B cell (primary cell): Measurements from ENCODE around the gene MYO1B. TPM values are rescaled to one million over a fixed set of nuclear protein-coding genes. Genes with fewer than 3 reads are reported as not detected.

Source experiments
- ATAC-seq: fragments of 200-7000 bp; cut with Tn5 transposase; one replicate; pipeline ENCODE4 v1.10.0; 2021; ENCODE audit warnings: low read depth, mild to moderate bottlenecking, moderate number of reproducible peaks, moderate library complexity
- CTCF ChIA-PET: fragments of 350-600 bp; sonication (Branson Sonifier 250); formaldehyde crosslinking; loops from one replicate; lab custom pipeline; 2021; ENCODE audit warnings: antibody characterized with exemption, inconsistent platforms; lab: Charles Lee
- POLR2A ChIA-PET: fragments of 350-600 bp; sonication (Branson Sonifier 250); formaldehyde crosslinking; loops from one replicate; lab custom pipeline; 2021; ENCODE audit warnings: antibody characterized with exemption; lab: Charles Lee
- DNase-seq: peaks from one replicate; pipeline ENCODE4 v3.0.0; 2013
- H2AFZ ChIP-seq: 2 replicates; pipeline ENCODE4 v1.6.1; 2012; ENCODE audit warnings: mild to moderate bottlenecking, low read depth, low read length; ENCODE audit not compliant: insufficient read depth, poor library complexity, severe bottlenecking
- H3K27ac ChIP-seq, 2 donors: 1 replicate in 1 of 2; 2 replicates in 1 of 2; pipeline ENCODE4 v1.5.1; 2012 to 2013; ENCODE audit warnings: low read length in 2 of 2, mild to moderate bottlenecking in 2 of 2, moderate library complexity in 1 of 2
- H3K27me3 ChIP-seq, 4 experiments: fragments of 200-600 bp in 1 of 4; sonication (generic) in 1 of 4; replicated peaks in 1 of 4; 1 replicate in 2 of 4; 2 replicates in 2 of 4; pipeline versions ENCODE4 v1.6.1 to v1.7.0; 2013 to 2016; ENCODE audit warnings: low read length in 3 of 4, mild to moderate bottlenecking in 2 of 4, mixed read lengths in 1 of 4, moderate library complexity in 1 of 4; ENCODE audit not compliant: insufficient read depth in 4 of 4, control insufficient read depth in 3 of 4; ENCODE audit errors: control extremely low read depth in 1 of 4
- H3K36me3 ChIP-seq, 2 experiments: replicated peaks in 1 of 2; 1 replicate in 1 of 2; 2 replicates in 1 of 2; pipeline versions ENCODE4 v1.6.1 to v1.7.1; 2013; ENCODE audit warnings: low read length in 1 of 2; ENCODE audit not compliant: insufficient read depth in 2 of 2, control insufficient read depth in 1 of 2; ENCODE audit errors: control extremely low read depth in 1 of 2, extremely low read depth in 1 of 2
- H3K4me1 ChIP-seq, 2 donors: fragments of 200-600 bp in 1 of 2; sonication (generic) in 1 of 2; 1 replicate in 1 of 2; 2 replicates in 1 of 2; pipeline versions ENCODE4 v1.5.1 to v1.6.1; 2013 to 2017; ENCODE audit warnings: low read length in 2 of 2; ENCODE audit not compliant: control insufficient read depth in 2 of 2, insufficient read depth in 2 of 2
- H3K4me2 ChIP-seq: replicated peaks from 2 replicates; pipeline ENCODE3; 2012; ENCODE audit warnings: mild to moderate bottlenecking, low read depth, low read length; ENCODE audit not compliant: poor library complexity, severe bottlenecking
- H3K4me3 ChIP-seq, 5 experiments: fragments of 200-600 bp in 1 of 5; sonication (generic) in 1 of 5; 1 replicate in 3 of 5; 2 replicates in 2 of 5; pipeline versions ENCODE4 v1.5.1 to v1.7.0; 2011 to 2016; ENCODE audit warnings: low read length in 4 of 5, mild to moderate bottlenecking in 4 of 5, low read depth in 2 of 5, control low read depth in 1 of 5, moderate library complexity in 1 of 5; ENCODE audit not compliant: insufficient read depth in 1 of 5; ENCODE audit errors: control extremely low read depth in 1 of 5, extremely low read depth in 1 of 5
- H3K79me2 ChIP-seq: fragments of 200-600 bp; sonication (generic); one replicate; pipeline ENCODE4 v1.6.0; 2016; ENCODE audit warnings: low read length; ENCODE audit not compliant: control insufficient read depth, insufficient read depth
- H3K9ac ChIP-seq: fragments of 200-600 bp; sonication (generic); 2 replicates; pipeline ENCODE4 v1.6.1; 2017; ENCODE audit warnings: mild to moderate bottlenecking, low read length, moderate library complexity
- H3K9me3 ChIP-seq, 3 donors: one replicate each; pipeline versions ENCODE4 v1.6.1 to v1.7.1; 2013; ENCODE audit warnings: low read length in 2 of 3; ENCODE audit not compliant: control insufficient read depth in 2 of 3, insufficient read depth in 1 of 3; ENCODE audit errors: control extremely low read depth in 1 of 3
- H4K20me1 ChIP-seq: 2 replicates; pipeline ENCODE4 v1.6.0; 2012; ENCODE audit warnings: mild to moderate bottlenecking, low read length; ENCODE audit not compliant: insufficient read depth, control insufficient read depth, poor library complexity, severe bottlenecking
- H3K27ac Mint-ChIP-seq: one replicate; pipeline ENCODE4 v1.8.0; 2021; ENCODE audit warnings: mixed read lengths
- H3K27me3 Mint-ChIP-seq: one replicate; pipeline ENCODE4 v1.8.0; 2021; ENCODE audit warnings: mixed read lengths
- H3K4me1 Mint-ChIP-seq: one replicate; pipeline ENCODE4 v1.8.0; 2021; ENCODE audit warnings: mixed read lengths
- H3K4me3 Mint-ChIP-seq: one replicate; pipeline ENCODE4 v1.8.0; 2021; ENCODE audit warnings: mixed read lengths
- H3K9me3 Mint-ChIP-seq: one replicate; pipeline ENCODE4 v1.8.0; 2022; ENCODE audit warnings: mixed read lengths; ENCODE audit not compliant: insufficient read depth
- EZH2 ChIP-seq: IDR thresholded peaks from 2 replicates; pipeline ENCODE4 v1.6.1; 2012; ENCODE audit warnings: borderline replicate concordance, low read depth, mild to moderate bottlenecking, moderate library complexity, low read length; ENCODE audit not compliant: insufficient read depth, poor library complexity, severe bottlenecking
- WGBS: methylation state at CpG from one replicate; pipeline ENCODE4 v1.1.5; 2013; ENCODE audit warnings: missing lambda C conversion rate; ENCODE audit not compliant: insufficient coverage; 5-methylcytosine and 5-hydroxymethylcytosine counted together
- intact Hi-C: fragments of 100-400 bp; cut with micrococcal nuclease; formaldehyde crosslinking; loops from one replicate; pipeline ENCODE4 v1.10.0; 2022
- polyA plus RNA-seq: library from polyadenylated mRNA; depleted of rRNA; stranded (reverse); fragments of >200 nt; gene quantifications from 2 replicates; pipeline ENCODE4 v1.2.3, GENCODE V29; 2012
- total RNA-seq, 2 donors: library from RNA; stranded (reverse); fragments of 120-200 nt in 1 of 2; gene quantifications; 1 replicate in 1 of 2; 2 replicates in 1 of 2; pipeline versions ENCODE4 v1.2.3 to v1.2.4, GENCODE V29; 2013 to 2022
- TF ChIP-seq, protein P1 (sequence below): fragments of 200-600 bp; IDR thresholded peaks from one replicate; pipeline ENCODE4 v1.8.0; 2022; ENCODE audit warnings: antibody characterized with exemption, mild to moderate bottlenecking

The MYO1B gene
- total and polyA plus RNA-seq, 2 donors (not counting 1 experiment from before 2014, with no cell fraction given), result 0.67 to 4.4 TPM

DNA sequence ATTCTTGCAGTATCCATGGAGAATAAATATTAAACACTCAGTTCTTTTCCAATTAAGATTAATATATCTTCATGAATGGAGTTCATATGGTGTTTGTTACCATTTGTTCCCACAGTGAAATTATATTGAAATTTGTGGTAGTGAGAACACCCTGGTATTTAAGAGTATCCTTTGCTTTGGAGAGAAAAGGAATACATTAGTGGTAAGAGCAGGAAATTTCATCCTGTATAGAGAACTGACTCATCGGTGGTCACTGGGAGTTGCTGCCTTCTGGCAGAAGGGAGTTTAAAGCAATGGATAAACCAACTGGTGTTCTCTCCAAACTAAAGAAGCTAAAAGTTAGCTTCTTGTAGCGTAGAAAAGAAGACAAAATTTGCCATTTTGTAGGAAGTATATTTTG is 107.3 kb downstream of the MYO1B start:
- Histone ChIP-seq H3K27ac (no peak overlapping the region), H4K20me1 (no peaks in the 10 kb centered on the region), H3K4me2 (no peak overlapping the region), H3K4me3 (no peak overlapping the region), H3K27me3 (no peaks in the 10 kb centered on the region), H3K36me3 (no peaks in the 10 kb centered on the region), H3K4me1 (no peaks in the 10 kb centered on the region), H3K9ac (no peak overlapping the region), H3K9me3 (peaks cover 0 to 3% (median 0%) of the 10 kb centered on the region in 3 donors), H2AFZ (no peak overlapping the region), H3K79me2 (no peaks in the 10 kb centered on the region)
- Mint-ChIP-seq H3K4me3 (no peak overlapping the region), H3K27ac (no peak overlapping the region), H3K4me1 (no peaks in the 10 kb centered on the region), H3K27me3 (no peaks in the 10 kb centered on the region), H3K9me3 (no peaks in the 10 kb centered on the region)
- 100% methylated on average over 1 of the region's 2 CpGs for WGBS
- intact Hi-C loops, result no loop called here
- POLR2A ChIA-PET, result no interaction called here
- CTCF ChIA-PET, result no interaction called here
- DNase-seq, result no peak
- TF ChIP-seq, protein P1, sequence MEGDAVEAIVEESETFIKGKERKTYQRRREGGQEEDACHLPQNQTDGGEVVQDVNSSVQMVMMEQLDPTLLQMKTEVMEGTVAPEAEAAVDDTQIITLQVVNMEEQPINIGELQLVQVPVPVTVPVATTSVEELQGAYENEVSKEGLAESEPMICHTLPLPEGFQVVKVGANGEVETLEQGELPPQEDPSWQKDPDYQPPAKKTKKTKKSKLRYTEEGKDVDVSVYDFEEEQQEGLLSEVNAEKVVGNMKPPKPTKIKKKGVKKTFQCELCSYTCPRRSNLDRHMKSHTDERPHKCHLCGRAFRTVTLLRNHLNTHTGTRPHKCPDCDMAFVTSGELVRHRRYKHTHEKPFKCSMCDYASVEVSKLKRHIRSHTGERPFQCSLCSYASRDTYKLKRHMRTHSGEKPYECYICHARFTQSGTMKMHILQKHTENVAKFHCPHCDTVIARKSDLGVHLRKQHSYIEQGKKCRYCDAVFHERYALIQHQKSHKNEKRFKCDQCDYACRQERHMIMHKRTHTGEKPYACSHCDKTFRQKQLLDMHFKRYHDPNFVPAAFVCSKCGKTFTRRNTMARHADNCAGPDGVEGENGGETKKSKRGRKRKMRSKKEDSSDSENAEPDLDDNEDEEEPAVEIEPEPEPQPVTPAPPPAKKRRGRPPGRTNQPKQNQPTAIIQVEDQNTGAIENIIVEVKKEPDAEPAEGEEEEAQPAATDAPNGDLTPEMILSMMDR, result no peak
- no peak for TF ChIP-seq EZH2
- ATAC-seq, result no peak

DNA sequence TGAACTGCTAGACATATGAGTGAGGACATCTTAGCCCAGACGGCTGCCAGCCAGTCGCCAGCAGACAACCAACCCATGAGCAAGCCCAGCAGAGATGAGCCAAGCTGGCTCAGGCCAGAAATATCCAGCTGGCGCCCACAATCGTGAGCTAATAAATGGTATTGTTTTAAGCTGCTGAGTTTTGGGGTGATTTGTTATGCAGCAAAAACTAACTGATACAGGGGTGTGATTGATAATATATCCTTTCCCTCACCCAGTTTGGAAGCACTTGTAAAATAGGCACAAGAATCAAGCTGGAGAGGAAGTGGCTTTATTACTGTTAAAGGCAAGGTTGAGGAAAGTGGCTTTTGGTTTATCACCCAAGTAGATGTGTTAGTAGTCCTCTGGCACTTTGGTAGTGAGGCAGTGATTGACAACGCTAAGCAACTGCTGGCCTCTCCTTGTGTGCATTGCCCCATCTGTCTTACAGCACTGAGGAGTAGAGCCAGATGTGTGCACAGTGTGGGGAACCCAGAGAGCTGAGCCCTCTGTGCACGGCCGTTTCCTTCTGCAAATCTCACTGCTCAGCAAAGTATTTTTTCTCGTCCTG is 110.1 kb downstream of the MYO1B start:
- no peaks in the 10 kb centered on the region for H3K4me1 Mint-ChIP-seq
- Histone ChIP-seq H3K36me3 (no peaks in the 10 kb centered on the region), H3K4me3 (no peak overlapping the region), H3K27ac (no peak overlapping the region), H3K27me3 (no peaks in the 10 kb centered on the region), H2AFZ (no peak overlapping the region), H3K9me3 (peaks cover 0 to 3% (median 0%) of the 10 kb centered on the region in 3 donors), H3K4me2 (no peak overlapping the region), H4K20me1 (no peaks in the 10 kb centered on the region), H3K9ac (no peak overlapping the region), H3K4me1 (no peaks in the 10 kb centered on the region), H3K79me2 (no peaks in the 10 kb centered on the region)
- H3K27ac Mint-ChIP-seq, result no peak overlapping the region
- TF ChIP-seq, protein P1, result no peak
- TF ChIP-seq EZH2, result no peak
- H3K27me3 Mint-ChIP-seq, result no peaks in the 10 kb centered on the region
- no peaks in the 10 kb centered on the region for H3K9me3 Mint-ChIP-seq
- 95% methylated on average over 3 of the region's 8 CpGs for WGBS
- DNase-seq (no peak), ATAC-seq (no peak)
- intact Hi-C loops, result no loop called here
- CTCF ChIA-PET, result no interaction called here
- H3K4me3 Mint-ChIP-seq, result no peak overlapping the region
- POLR2A ChIA-PET, result no interaction called here
